ENCODE results near the gene PTPRE. TPM values are rescaled to one million over a fixed set of nuclear protein-coding genes. Genes with fewer than 3 reads are reported as not detected.

PTPRE gene
- polyA plus RNA-seq, 1 of the 3 experiments (the other 2 are of a cell fraction) = 11.8 TPM

- Histone ChIP-seq H3K9ac (no peak overlapping the region), H3K9me2 (no peaks in the 10 kb centered on the region), H3F3A (replicated peaks; ENCODE audit: insufficient read depth) (peaks cover 4% of the 10 kb centered on the region), H3K9me3 (no peaks in the 10 kb centered on the region), H3K4me1 (ENCODE audit: control insufficient read depth in 1 of 2, insufficient read depth in 2 of 2, low read depth in 1 of 2, low read length in 1 of 2) (no peaks in the 10 kb centered on the region; a peak in 1 of 4 replicates), H3K27ac (ENCODE audit: low read depth in 2 of 2, low read length in 1 of 2) (no peak overlapping the region), H2AFZ (ENCODE audit: low read depth) (no peak overlapping the region), H3K4me3 (ENCODE audit: low read depth in 2 of 2, low read length in 1 of 2) (no peak overlapping the region), H3K79me2 (ENCODE audit: insufficient read depth) (no peaks in the 10 kb centered on the region), H3K27me3 (ENCODE audit: insufficient read depth) (no peaks in the 10 kb centered on the region), H3K4me2 (no peak overlapping the region), H4K20me1 (ENCODE audit: insufficient read depth) (no peaks in the 10 kb centered on the region), H3K36me3 (replicated peaks in 1 of 2; ENCODE audit: control insufficient read depth in 1 of 2, insufficient read depth in 2 of 2, low read length in 1 of 2) (peaks cover 0 to 32% of the 10 kb centered on the region in 2 experiments)
- 95% methylated on average over 10 of the region's 25 CpGs for WGBS (ENCODE audit: low lambda C conversion rate)
- TF ChIP-seq EZH2phosphoT487 (IDR thresholded peaks at IDR 0.05; ENCODE audit: borderline replicate concordance, low read depth) = no peak
- no peak for TF ChIP-seq FOSL2 (IDR thresholded peaks at IDR 0.05; ENCODE audit: borderline replicate concordance, low read depth)
- no peak for TF ChIP-seq EP300 (IDR thresholded peaks at IDR 0.05; ENCODE audit: borderline replicate concordance in 1 of 2, low read depth in 1 of 2, low read length in 1 of 2)
- no peak for TF ChIP-seq MAX (IDR thresholded peaks at IDR 0.05; ENCODE audit: low read depth)
- ChIA-PET CTCF (interaction anchor here (0.6 to 4.0 kb wide), 8 partner anchors 9 to 352 kb away, joined by 3 to 64 read pairs (median 14); partner anchors contain the start of gene PTPRE), POLR2A (no interaction called here)
- no peak for DNase-seq
Measured at GRCh38 chr10:128067691-128068397, 160.9 kb downstream of the PTPRE start.

GRCh38 chr10:128068398-128069285 lies 161.7 kb downstream of the PTPRE start:
- H3K9ac ChIP-seq = no peak overlapping the region
- no peaks in the 10 kb centered on the region for H3K27me3 ChIP-seq (ENCODE audit: insufficient read depth)
- no peak overlapping the region for H3K27ac ChIP-seq (ENCODE audit: low read depth in 2 of 2, low read length in 1 of 2)
- ChIA-PET CTCF (interaction anchor here (0.5 to 4.0 kb wide), 69 partner anchors 8 to 1494 kb away, joined by 3 to 64 read pairs (median 4); partner anchors contain the start of gene PTPRE), POLR2A (no interaction called here)
- no peak for DNase-seq
- H2AFZ ChIP-seq (ENCODE audit: low read depth) = no peak overlapping the region
- WGBS (ENCODE audit: low lambda C conversion rate) = 96% methylated on average over 14 of the region's 19 CpGs
- H3K36me3 ChIP-seq (replicated peaks in 1 of 2; ENCODE audit: control insufficient read depth in 1 of 2, insufficient read depth in 2 of 2, low read length in 1 of 2) = peaks cover 0 to 37% of the 10 kb centered on the region in 2 experiments
- H3K9me3 ChIP-seq = no peaks in the 10 kb centered on the region
- no peak overlapping the region for H3K4me2 ChIP-seq
- no peak overlapping the region for H3K4me3 ChIP-seq (ENCODE audit: low read depth in 2 of 2, low read length in 1 of 2)
- no peaks in the 10 kb centered on the region for H3K79me2 ChIP-seq (ENCODE audit: insufficient read depth)
- H3K9me2 ChIP-seq = no peaks in the 10 kb centered on the region
- peaks cover 4% of the 10 kb centered on the region for H3F3A ChIP-seq (replicated peaks; ENCODE audit: insufficient read depth)
- TF ChIP-seq MEF2A (IDR thresholded peaks at IDR 0.05; ENCODE audit: borderline replicate concordance, low read depth) (no peak), FOSL2 (IDR thresholded peaks at IDR 0.05; ENCODE audit: borderline replicate concordance, low read depth) (no peak), SMC3 (IDR thresholded peaks at IDR 0.05; ENCODE audit: low read depth, low read length) (no peak), RXRA (IDR thresholded peaks at IDR 0.05; ENCODE audit: borderline replicate concordance, low read depth) (no peak), USF1 (IDR thresholded peaks at IDR 0.05; ENCODE audit: borderline replicate concordance, low read depth) (no peak), GABPA (IDR thresholded peaks at IDR 0.05; ENCODE audit: low read depth) (no peak), PBX3 (IDR thresholded peaks at IDR 0.05) (no peak), SIN3A (IDR thresholded peaks at IDR 0.05; ENCODE audit: borderline replicate concordance, low read depth, low read length) (no peak), NRF1 (IDR thresholded peaks at IDR 0.05; ENCODE audit: low read depth, low read length) (no peak), TAF1 (IDR thresholded peaks at IDR 0.05; ENCODE audit: borderline replicate concordance, low read depth, low read length) (no peak), TCF12 (IDR thresholded peaks at IDR 0.05) (no peak), NFIC (IDR thresholded peaks at IDR 0.05; ENCODE audit: borderline replicate concordance) (no peak), CHD2 (IDR thresholded peaks at IDR 0.05; ENCODE audit: low read length, partially characterized antibody) (no peak), MXI1 (IDR thresholded peaks at IDR 0.05; ENCODE audit: low read depth, low read length) (no peak), YY1 (IDR thresholded peaks at IDR 0.05; ENCODE audit: low read depth) (no peak), ELF1 (IDR thresholded peaks at IDR 0.05) (no peak), IRF3 (IDR thresholded peaks at IDR 0.05; ENCODE audit: low read depth, low read length) (no peak), POLR2AphosphoS5 (IDR thresholded peaks at IDR 0.05; ENCODE audit: low read depth, low read length) (no peak)
- H4K20me1 ChIP-seq (ENCODE audit: insufficient read depth) = no peaks in the 10 kb centered on the region
- no peaks in the 10 kb centered on the region for H3K4me1 ChIP-seq (ENCODE audit: control insufficient read depth in 1 of 2, insufficient read depth in 2 of 2, low read depth in 1 of 2, low read length in 1 of 2)
